ENCODE results near the gene IFT80. TPM values are rescaled to one million over a fixed set of nuclear protein-coding genes. Genes with fewer than 3 reads are reported as not detected.

The IFT80 gene
- total RNA-seq, 2 donors from 2014 or later: 24.6 to 26.1 TPM

DNA sequence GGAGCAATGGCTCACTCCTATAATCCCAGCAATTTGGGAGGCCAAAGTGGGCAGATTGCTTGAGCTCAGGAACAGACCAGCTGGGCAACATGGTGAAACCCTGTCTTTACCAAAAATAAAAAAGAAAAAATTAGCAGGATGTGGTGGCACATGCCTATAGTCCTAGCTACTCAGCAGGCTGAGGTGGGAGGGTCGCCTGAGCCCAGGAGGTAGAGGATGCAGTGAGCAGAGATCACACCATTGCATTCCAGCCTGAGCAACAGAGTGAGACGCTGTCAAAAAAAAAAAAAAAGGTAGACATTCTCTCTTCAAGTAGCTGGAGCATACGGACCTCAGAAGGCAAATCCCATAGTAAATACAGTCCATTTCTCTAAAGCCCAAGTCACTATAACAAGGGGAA is 180.9 kb downstream of the IFT80 start:
- H3K36me3 Mint-ChIP-seq (ENCODE audit: low read depth): peaks cover 3% of the 10 kb centered on the region
- no peak overlapping the region for H3K4me3 Mint-ChIP-seq
- no peak overlapping the region for H3K27ac Mint-ChIP-seq
- H3K9me3 ChIP-seq (ENCODE audit: control insufficient read depth, low read length, poor library complexity, severe bottlenecking): no peaks in the 10 kb centered on the region
- no peaks in the 10 kb centered on the region for H3K4me1 Mint-ChIP-seq
- H3K27me3 Mint-ChIP-seq: peaks cover 72% of the 10 kb centered on the region
- no peak for ATAC-seq
- DNase-seq: no peak

DNA sequence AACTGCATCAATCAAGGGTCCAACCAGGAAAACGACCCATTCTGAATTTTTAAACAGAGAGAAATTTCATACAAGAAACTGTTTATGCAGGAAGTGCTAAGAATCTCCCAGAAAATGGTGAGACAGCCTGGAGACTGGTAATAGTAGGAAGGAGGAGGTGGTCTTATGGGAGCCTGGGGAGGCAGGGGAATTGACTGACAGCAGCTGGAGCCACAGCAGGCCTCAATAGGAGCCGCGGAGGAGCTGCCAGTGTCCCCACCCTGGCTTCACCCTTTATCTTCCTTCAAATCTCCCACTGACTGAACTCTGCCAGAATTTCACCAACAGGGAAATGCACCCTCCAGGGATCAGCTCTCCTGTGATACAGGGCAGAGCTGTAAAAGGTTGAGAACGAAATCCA is 181.3 kb downstream of the IFT80 start:
- DNase-seq: no peak
- H3K4me3 Mint-ChIP-seq: no peak overlapping the region
- ATAC-seq: no peak
- no peaks in the 10 kb centered on the region for H3K9me3 ChIP-seq (ENCODE audit: control insufficient read depth, low read length, poor library complexity, severe bottlenecking)
- H3K36me3 Mint-ChIP-seq (ENCODE audit: low read depth): peaks cover 3% of the 10 kb centered on the region
- H3K27me3 Mint-ChIP-seq: peaks cover 71% of the 10 kb centered on the region
- H3K27ac Mint-ChIP-seq: no peak overlapping the region
- no peaks in the 10 kb centered on the region for H3K4me1 Mint-ChIP-seq

- Mint-ChIP-seq H3K27me3 (peaks cover 64% of the 10 kb centered on the region), H3K4me1 (no peaks in the 10 kb centered on the region), H3K36me3 (ENCODE audit: low read depth) (no peaks in the 10 kb centered on the region), H3K27ac (no peak overlapping the region), H3K4me3 (no peak overlapping the region)
- H3K9me3 ChIP-seq (ENCODE audit: control insufficient read depth, low read length, poor library complexity, severe bottlenecking): no peaks in the 10 kb centered on the region
- ATAC-seq: no peak
- no peak for DNase-seq
These were observed 185.8 kb downstream of the IFT80 start for GRCh38 chr3:160213191-160213590.

- H3K9me3 ChIP-seq (ENCODE audit: control insufficient read depth, low read length, poor library complexity, severe bottlenecking): no peaks in the 10 kb centered on the region
- DNase-seq (no peak), ATAC-seq (no peak)
- Mint-ChIP-seq H3K36me3 (ENCODE audit: low read depth) (no peaks in the 10 kb centered on the region), H3K4me3 (no peak overlapping the region), H3K4me1 (no peaks in the 10 kb centered on the region), H3K27ac (no peak overlapping the region), H3K27me3 (peaks cover 47% of the 10 kb centered on the region)
These were observed 188.2 kb downstream of the IFT80 start for GRCh38 chr3:160210799-160211221.

DNA sequence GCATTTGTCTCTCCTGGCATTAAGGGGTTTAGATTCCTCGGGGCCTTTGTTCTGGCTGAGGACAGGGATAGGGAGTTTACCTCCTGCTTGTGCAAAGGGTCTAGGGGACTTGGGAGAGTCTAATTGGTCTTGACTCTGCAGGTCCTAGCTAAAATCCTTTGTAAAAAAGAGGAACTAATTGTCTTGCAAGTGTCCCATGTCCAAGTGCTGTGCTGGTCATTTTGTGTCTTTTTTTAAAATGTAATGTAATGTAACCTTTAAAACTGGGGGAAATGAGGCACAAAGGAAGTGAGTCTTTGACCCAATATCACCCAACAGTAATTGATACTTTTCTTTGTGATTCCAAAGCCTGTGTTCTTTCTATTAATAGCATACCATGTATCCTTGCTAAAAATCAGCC is 188.7 kb downstream of the IFT80 start:
- ATAC-seq: no peak
- H3K9me3 ChIP-seq (ENCODE audit: control insufficient read depth, low read length, poor library complexity, severe bottlenecking): no peaks in the 10 kb centered on the region
- H3K36me3 Mint-ChIP-seq (ENCODE audit: low read depth): no peaks in the 10 kb centered on the region
- no peak overlapping the region for H3K4me3 Mint-ChIP-seq
- no peaks in the 10 kb centered on the region for H3K4me1 Mint-ChIP-seq
- H3K27ac Mint-ChIP-seq: no peak overlapping the region
- no peak for DNase-seq
- peaks cover 47% of the 10 kb centered on the region for H3K27me3 Mint-ChIP-seq

Other genes with a start within 250 kb of the IFT80 start
- not detected for gene C3orf80, start 173.8 kb downstream of the IFT80 start, total RNA-seq
- 10 to 100 TPM; 61.1 to 77.8 TPM for gene SMC4, start 425 bp upstream of the IFT80 start, total RNA-seq
- gene TRIM59, start 50.6 kb upstream of the IFT80 start, total RNA-seq: 10 to 100 TPM; 15.2 to 32.1 TPM
- gene KPNA4, start 166.3 kb upstream of the IFT80 start, total RNA-seq: 10 to 100 TPM; 48.9 to 61.9 TPM

Measured in T-helper 17 cell (primary cell).